Endothelial cell of umbilical vein (primary cell): ENCODE data around the gene SEMA3E. TPM values are rescaled to one million over a fixed set of nuclear protein-coding genes. Genes with fewer than 3 reads are reported as not detected.

Experiments used
- BruUV-seq: library from RNA; stranded (reverse); fragments of 400-500 nt; replicated peaks from 2 replicates; lab custom pipeline; 2021; lab: Mats Ljungman, UMichigan
- CTCF ChIA-PET: fragments of 300-600, 350-600 bp; sonication (Branson Sonifier 250); formaldehyde crosslinking; loops from one replicate; lab custom pipeline; 2021; ENCODE audit warnings: antibody characterized with exemption, inconsistent platforms; lab: Charles Lee
- POLR2A ChIA-PET: fragments of 300-600, 350-600 bp; sonication (Branson Sonifier 250); formaldehyde crosslinking; loops from one replicate; lab custom pipeline; 2021; ENCODE audit warnings: antibody characterized with exemption, inconsistent platforms; lab: Charles Lee
- DNase-seq: peaks from one replicate; pipeline ENCODE4 v3.0.0-alpha.2; 2011; ENCODE audit warnings: low read depth, low spot score
- FAIRE-seq: peaks from 2 replicates; lab custom pipeline; 2011; peaks lifted over from hg19 to GRCh38; lab: Jason Lieb, UNC
- H2AFZ ChIP-seq: 2 replicates; pipeline ENCODE4 v1.6.0; 2012; ENCODE audit warnings: low read depth, low read length, control low read depth, inconsistent platforms
- H3K27ac ChIP-seq: 2 replicates; pipeline ENCODE4 v1.5.1; 2011; ENCODE audit warnings: low read depth, mild to moderate bottlenecking, control low read depth, low read length, moderate library complexity; ENCODE audit not compliant: insufficient read depth
- H3K27me3 ChIP-seq, 2 experiments: 2 replicates each; pipeline versions ENCODE4 v1.6.0 to v1.6.1; 2011; ENCODE audit warnings: low read length in 2 of 2, mixed read lengths in 1 of 2; ENCODE audit not compliant: control insufficient read depth in 2 of 2, insufficient read depth in 2 of 2
- H3K36me3 ChIP-seq, 2 experiments: 2 replicates in 1 of 2; 3 replicates in 1 of 2; pipeline ENCODE4 v1.5.1; 2011; ENCODE audit warnings: low read length in 2 of 2, mild to moderate bottlenecking in 1 of 2, moderate library complexity in 1 of 2; ENCODE audit not compliant: control insufficient read depth in 2 of 2, insufficient read depth in 2 of 2; ENCODE audit errors: extremely low read depth in 1 of 2
- H3K4me1 ChIP-seq: 3 replicates; pipeline ENCODE4 v1.5.1; 2011; ENCODE audit warnings: mild to moderate bottlenecking, low read length; ENCODE audit not compliant: control insufficient read depth, insufficient read depth; ENCODE audit errors: extremely low read depth
- H3K4me2 ChIP-seq: 2 replicates; pipeline ENCODE4 v1.6.1; 2011; ENCODE audit warnings: low read length, control low read depth, mixed read lengths; ENCODE audit not compliant: insufficient read depth
- H3K4me3 ChIP-seq, 3 experiments: fragments of 200-600 bp in 1 of 3; sonication (generic), shearing (Covaris generic) in 1 of 3; replicated peaks in 1 of 3; 2 replicates each; pipeline ENCODE4 v1.5.1; 2011 to 2016; ENCODE audit warnings: control low read depth in 3 of 3, low read length in 3 of 3, mild to moderate bottlenecking in 2 of 3, inconsistent platforms in 1 of 3, low read depth in 1 of 3, moderate library complexity in 1 of 3; ENCODE audit not compliant: insufficient read depth in 1 of 3
- H3K79me2 ChIP-seq: 2 replicates; pipeline ENCODE4 v1.6.0; 2012; ENCODE audit warnings: low read length, inconsistent platforms; ENCODE audit not compliant: control insufficient read depth, insufficient read depth
- H3K9ac ChIP-seq: replicated peaks from 2 replicates; pipeline ENCODE3; 2011; ENCODE audit warnings: low read length, control low read depth; ENCODE audit not compliant: insufficient read depth; ENCODE audit errors: extremely low read depth
- H3K9me1 ChIP-seq: replicated peaks from 3 replicates; pipeline ENCODE4 v1.6.0; 2011; ENCODE audit warnings: mild to moderate bottlenecking, low read length; ENCODE audit not compliant: control insufficient read depth, insufficient read depth; ENCODE audit errors: extremely low read depth
- H3K9me3 ChIP-seq: replicated peaks from 2 replicates; pipeline ENCODE4 v1.5.1; 2012; ENCODE audit warnings: low read length, inconsistent platforms; ENCODE audit not compliant: control insufficient read depth, insufficient read depth
- H4K20me1 ChIP-seq: replicated peaks from 2 replicates; pipeline ENCODE3; 2011; ENCODE audit warnings: mild to moderate bottlenecking, low read length; ENCODE audit not compliant: control insufficient read depth, insufficient read depth; ENCODE audit errors: extremely low read depth
- CTCF ChIP-seq, 2 donors: IDR thresholded peaks; 1 replicate in 1 of 2; 2 replicates in 1 of 2; pipeline ENCODE4 v1.5.1; 2011; ENCODE audit warnings: low read length in 2 of 2, mild to moderate bottlenecking in 2 of 2, moderate library complexity in 2 of 2, control low read depth in 1 of 2, inconsistent platforms in 1 of 2, low read depth in 1 of 2; ENCODE audit not compliant: insufficient read depth in 1 of 2; ENCODE audit errors: extremely low read depth in 1 of 2
- EZH2 ChIP-seq: IDR thresholded peaks from 2 replicates; pipeline ENCODE4 v1.6.1; 2012; ENCODE audit warnings: borderline replicate concordance, low read depth, mild to moderate bottlenecking, moderate library complexity, low read length, inconsistent platforms; ENCODE audit not compliant: severe bottlenecking
- FOS ChIP-seq: IDR thresholded peaks from 2 replicates; pipeline ENCODE4 v1.6.1; 2011; ENCODE audit warnings: mild to moderate bottlenecking, low read length, moderate library complexity, borderline replicate concordance; ENCODE audit not compliant: insufficient read depth
- GATA2 ChIP-seq: IDR thresholded peaks from 2 replicates; pipeline ENCODE4 v1.7.0; 2011; ENCODE audit warnings: low read depth, mild to moderate bottlenecking, moderate library complexity, mixed read lengths, low read length; ENCODE audit not compliant: insufficient read length, insufficient read depth
- JUN ChIP-seq: IDR thresholded peaks from 2 replicates; pipeline ENCODE4 v1.6.1; 2011; ENCODE audit warnings: borderline replicate concordance, low read depth; ENCODE audit not compliant: insufficient read length, insufficient read depth
- MAX ChIP-seq: IDR thresholded peaks from 2 replicates; pipeline ENCODE4 v1.6.1; 2011; ENCODE audit not compliant: insufficient read depth, insufficient read length
- MYC ChIP-seq: IDR thresholded peaks from one replicate; pipeline ENCODE4 v1.6.1; 2011; ENCODE audit warnings: mild to moderate bottlenecking, low read depth, low read length
- POLR2A ChIP-seq: IDR thresholded peaks from 2 replicates; pipeline ENCODE4 v1.6.1; 2012; ENCODE audit warnings: low read depth, mild to moderate bottlenecking, control low read depth, low read length
- POLR2AphosphoS5 ChIP-seq: IDR thresholded peaks from 2 replicates; pipeline ENCODE4 v1.6.1; 2012; ENCODE audit warnings: low read depth, mild to moderate bottlenecking, control low read depth, low read length, moderate library complexity; ENCODE audit not compliant: insufficient read depth
- dilution Hi-C: fragments of 300-500 bp; cut with MboI; formaldehyde crosslinking; loops from one replicate; pipeline ENCODE4 v1.15.0; 2019; ENCODE audit warnings: low sequenced_read_pairs; ENCODE audit not compliant: extremely low pct_ligation_motif_present
- intact Hi-C: fragments of 100-400 bp; cut with micrococcal nuclease; formaldehyde crosslinking; loops from one replicate; pipeline ENCODE4 v1.10.0; 2022
- polyA plus RNA-seq, 4 experiments: library from polyadenylated mRNA; depleted of rRNA in 3 of 4; stranded (reverse) in 3 of 4; unstranded in 1 of 4; fragments of >200 nt; gene quantifications; 2 replicates each; pipeline versions ENCODE4 v1.2.1 to v1.2.3, GENCODE V29; 2011 to 2012; ENCODE audit warnings: missing spikeins in 1 of 4
- total RNA-seq: library from RNA; stranded (reverse); gene quantifications from 2 replicates; pipeline ENCODE4 v1.2.3, GENCODE V29; 2021

The SEMA3E gene
- total and polyA plus RNA-seq, 2 donors (not counting 3 experiments of a cell fraction or from before 2014, with no cell fraction given) = not detected

DNA sequence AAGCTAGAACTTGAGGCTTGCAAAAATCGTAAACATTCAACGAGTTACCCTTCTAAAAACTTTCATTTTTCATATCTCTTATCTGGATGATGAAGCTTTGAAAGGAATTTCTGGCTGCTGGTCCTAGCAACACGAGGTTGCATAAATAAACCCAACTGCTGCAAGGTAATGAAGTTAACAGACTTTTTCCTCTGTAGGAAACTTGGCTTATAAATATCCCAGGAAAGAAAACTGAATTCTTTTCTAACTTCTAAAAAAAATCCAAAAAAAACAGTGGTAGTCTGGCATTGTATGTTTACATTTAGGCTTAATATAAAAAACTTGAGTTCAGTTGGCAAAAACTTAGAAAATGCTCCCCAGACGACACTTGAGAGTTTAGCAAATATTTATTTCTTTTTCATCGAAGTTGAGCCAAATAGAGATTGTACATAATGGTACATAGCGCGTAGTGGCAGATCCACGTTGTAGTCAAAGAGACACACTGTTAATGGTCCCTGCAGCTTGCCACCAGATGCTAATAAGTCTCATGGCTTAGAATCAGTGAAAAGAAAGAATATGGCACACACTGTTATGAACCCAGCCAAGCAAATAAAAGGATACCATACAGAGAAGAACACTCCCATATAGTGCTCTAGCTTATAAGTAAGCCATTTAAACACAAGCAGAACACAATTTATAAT is 285.9 kb downstream of the SEMA3E start:
- no peaks in the 10 kb centered on the region for H3K36me3 ChIP-seq
- TF ChIP-seq MAX = no peak
- TF ChIP-seq MYC = no peak
- TF ChIP-seq JUN = no peak
- no peak for TF ChIP-seq CTCF (IDR thresholded peaks at IDR 0.05; ENCODE audit: extremely low read depth in 1 of 2, insufficient read depth in 1 of 2, low read depth in 1 of 2, low read length in 2 of 2)
- TF ChIP-seq EZH2 = no peak
- no peak for TF ChIP-seq FOS
- no peak for TF ChIP-seq GATA2
- no peak for TF ChIP-seq POLR2A
- TF ChIP-seq POLR2AphosphoS5 = no peak
- FAIRE-seq = no peak

More for the DNA sequence above, 285.9 kb downstream of the SEMA3E start:
- peaks cover 0 to 2% of the 10 kb centered on the region in 2 experiments for H3K27me3 ChIP-seq
- POLR2A ChIA-PET = no interaction called here
- dilution Hi-C loops = no loop called here
- H3K9me1 ChIP-seq = no peaks in the 10 kb centered on the region
- peak; percentile 17 for DNase-seq
- no peaks in the 10 kb centered on the region for H4K20me1 ChIP-seq
- CTCF ChIA-PET = interaction anchor here (1.0 to 2.5 kb wide), 3 partner anchors 10 to 552 kb away, joined by 3 to 10 read pairs (median 4); no protein-coding TSS in a partner anchor
- no peak overlapping the region for H3K9ac ChIP-seq
- no peak overlapping the region for H3K27ac ChIP-seq
- H2AFZ ChIP-seq = no peak overlapping the region
- H3K4me1 ChIP-seq = no peaks in the 10 kb centered on the region
- BruUV-seq = no TSS peak
- no peak overlapping the region for H3K4me3 ChIP-seq
- H3K9me3 ChIP-seq = no peaks in the 10 kb centered on the region
- no peak overlapping the region for H3K4me2 ChIP-seq
- intact Hi-C loops = loop anchor here (10.0 kb wide), 1 partner anchor 358 kb away; no protein-coding TSS in a partner anchor
- no peaks in the 10 kb centered on the region for H3K79me2 ChIP-seq
